Parathyroid adenoma (tissue), 2 donors: ENCODE measurements around the gene ARMH3.

Source experiments
- H2AFZ ChIP-seq: fragments of 300-600 bp; sonication (generic); one replicate; pipeline ENCODE4 v1.7.0; 2017; ENCODE audit warnings: antibody characterized with exemption, mild to moderate bottlenecking
- H3K27ac ChIP-seq: fragments of 300-600 bp; sonication (generic); one replicate; pipeline ENCODE4 v1.7.0; 2017
- H3K27me3 ChIP-seq: fragments of 300-600 bp; sonication (generic); one replicate; pipeline ENCODE4 v1.7.0; 2017; ENCODE audit warnings: low read length; ENCODE audit not compliant: control insufficient read depth, insufficient read depth
- H3K36me3 ChIP-seq: fragments of 300-600 bp; sonication (generic); one replicate; pipeline ENCODE4 v1.7.0; 2017; ENCODE audit warnings: low read length; ENCODE audit not compliant: control insufficient read depth, insufficient read depth
- H3K4me1 ChIP-seq: fragments of 300-600 bp; sonication (generic); one replicate; pipeline ENCODE4 v1.7.0; 2017; ENCODE audit warnings: control low read depth
- H3K4me2 ChIP-seq: fragments of 300-600 bp; sonication (generic); one replicate; pipeline ENCODE4 v1.7.0; 2017; ENCODE audit warnings: low read length
- H3K4me3 ChIP-seq: fragments of 300-600 bp; sonication (generic); one replicate; pipeline ENCODE4 v1.7.0; 2017; ENCODE audit warnings: low read depth, low read length
- H3K79me2 ChIP-seq: fragments of 300-600 bp; sonication (generic); one replicate; pipeline ENCODE4 v1.7.0; 2017; ENCODE audit warnings: control low read depth
- H3K9ac ChIP-seq: fragments of 300-600 bp; sonication (generic); one replicate; pipeline ENCODE4 v1.7.0; 2017; ENCODE audit warnings: mild to moderate bottlenecking
- H3K9me3 ChIP-seq: fragments of 300-600 bp; sonication (generic); one replicate; pipeline ENCODE4 v1.7.0; 2017; ENCODE audit warnings: low read length; ENCODE audit not compliant: control insufficient read depth
- CTCF ChIP-seq: fragments of 300-600 bp; sonication (generic); IDR thresholded peaks from one replicate; pipeline ENCODE4 v1.7.0; 2017; ENCODE audit warnings: antibody characterized with exemption, mild to moderate bottlenecking
- donor health status: primary hyperparathyroidism.

The ARMH3 gene

GRCh38 chr10:101881036-101881774 is 174.8 kb downstream of the ARMH3 start:
- Histone ChIP-seq H3K36me3 (no peaks in the 10 kb centered on the region), H3K79me2 (peaks cover 23% of the 10 kb centered on the region), H3K4me2 (no peak overlapping the region)

GRCh38 chr10:101880232-101880573 is 175.8 kb downstream of the ARMH3 start:
- H3K27ac ChIP-seq = no peak overlapping the region
- H3K4me3 ChIP-seq = no peak overlapping the region
- H3K9ac ChIP-seq = no peak overlapping the region
- H3K36me3 ChIP-seq = no peaks in the 10 kb centered on the region
- no peak overlapping the region for H2AFZ ChIP-seq
- no peak for TF ChIP-seq CTCF
- no peaks in the 10 kb centered on the region for H3K4me1 ChIP-seq
- H3K27me3 ChIP-seq = no peaks in the 10 kb centered on the region
- no peaks in the 10 kb centered on the region for H3K9me3 ChIP-seq
- H3K79me2 ChIP-seq = peaks cover 25% of the 10 kb centered on the region
- H3K4me2 ChIP-seq = no peak overlapping the region

More at GRCh38 chr10:101881036-101881774, 174.8 kb downstream of the ARMH3 start:
- Histone ChIP-seq H3K4me3 (no peak overlapping the region), H3K9me3 (no peaks in the 10 kb centered on the region), H2AFZ (no peak overlapping the region), H3K4me1 (no peaks in the 10 kb centered on the region), H3K9ac (no peak overlapping the region), H3K27ac (no peak overlapping the region), H3K27me3 (no peaks in the 10 kb centered on the region)
- TF ChIP-seq CTCF = no peak

- no peak for TF ChIP-seq CTCF
Observed at GRCh38 chr10:101879456-101880231, 176.3 kb downstream of the ARMH3 start.

GRCh38 chr10:101878869-101879268 is 177.1 kb downstream of the ARMH3 start:
- Histone ChIP-seq H3K27ac (no peak overlapping the region), H3K4me1 (no peaks in the 10 kb centered on the region), H3K4me3 (no peak overlapping the region), H3K36me3 (no peaks in the 10 kb centered on the region), H3K79me2 (peaks cover 21% of the 10 kb centered on the region), H3K27me3 (no peaks in the 10 kb centered on the region), H2AFZ (no peak overlapping the region), H3K4me2 (no peak overlapping the region), H3K9me3 (no peaks in the 10 kb centered on the region), H3K9ac (no peak overlapping the region)
- TF ChIP-seq CTCF = no peak

More at GRCh38 chr10:101879456-101880231, 176.3 kb downstream of the ARMH3 start:
- Histone ChIP-seq H3K36me3 (no peaks in the 10 kb centered on the region), H3K4me3 (no peak overlapping the region), H3K9ac (no peak overlapping the region), H2AFZ (no peak overlapping the region), H3K27ac (no peak overlapping the region), H3K9me3 (no peaks in the 10 kb centered on the region), H3K27me3 (no peaks in the 10 kb centered on the region), H3K4me2 (no peak overlapping the region), H3K79me2 (peaks cover 25% of the 10 kb centered on the region), H3K4me1 (no peaks in the 10 kb centered on the region)
